ENCODE data around the gene DNASE1L2.

Gene DNASE1L2, protein sequence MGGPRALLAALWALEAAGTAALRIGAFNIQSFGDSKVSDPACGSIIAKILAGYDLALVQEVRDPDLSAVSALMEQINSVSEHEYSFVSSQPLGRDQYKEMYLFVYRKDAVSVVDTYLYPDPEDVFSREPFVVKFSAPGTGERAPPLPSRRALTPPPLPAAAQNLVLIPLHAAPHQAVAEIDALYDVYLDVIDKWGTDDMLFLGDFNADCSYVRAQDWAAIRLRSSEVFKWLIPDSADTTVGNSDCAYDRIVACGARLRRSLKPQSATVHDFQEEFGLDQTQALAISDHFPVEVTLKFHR

DNA sequence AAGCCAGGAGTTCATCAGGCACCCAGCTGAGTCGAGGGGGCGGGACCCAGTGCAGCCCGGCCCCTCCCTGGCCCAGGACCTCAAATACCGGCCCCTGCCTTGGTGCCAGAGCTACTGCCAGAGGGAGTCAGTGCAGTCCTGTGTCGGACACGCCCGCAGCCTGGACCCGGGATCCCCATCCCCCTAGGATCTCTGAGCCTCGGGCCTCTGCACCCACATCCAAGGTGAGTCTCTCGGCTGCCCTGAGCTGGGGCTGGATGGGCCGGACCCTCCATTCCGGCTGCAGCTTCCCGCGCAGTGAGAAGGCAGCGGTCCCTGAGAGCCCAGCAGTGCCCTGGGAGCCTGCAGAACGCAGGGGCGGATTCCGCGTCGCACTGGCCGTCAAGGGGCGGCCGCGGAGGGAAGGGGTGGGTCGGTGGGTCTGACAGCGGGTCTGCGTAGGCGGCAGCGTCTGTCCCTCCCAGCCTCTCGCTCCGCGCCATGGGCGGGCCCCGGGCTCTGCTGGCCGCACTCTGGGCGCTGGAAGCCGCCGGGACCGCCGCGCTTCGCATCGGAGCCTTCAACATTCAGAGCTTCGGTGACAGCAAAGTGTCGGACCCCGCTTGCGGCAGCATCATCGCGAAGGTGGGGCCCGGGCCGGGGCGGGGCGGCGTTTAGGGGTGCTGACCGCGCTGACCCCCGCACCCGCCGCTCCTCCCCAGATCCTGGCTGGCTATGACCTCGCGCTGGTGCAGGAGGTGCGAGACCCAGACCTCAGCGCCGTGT is at the start of gene DNASE1L2:
DNASE1L2 (plus strand) TSS at position 108 of the 765 bp plus-strand sequence; CDS start at position 481, 373 bp downstream.
- peak; percentile 20 for DNase-seq (ENCODE audit: low read depth)

DNA sequence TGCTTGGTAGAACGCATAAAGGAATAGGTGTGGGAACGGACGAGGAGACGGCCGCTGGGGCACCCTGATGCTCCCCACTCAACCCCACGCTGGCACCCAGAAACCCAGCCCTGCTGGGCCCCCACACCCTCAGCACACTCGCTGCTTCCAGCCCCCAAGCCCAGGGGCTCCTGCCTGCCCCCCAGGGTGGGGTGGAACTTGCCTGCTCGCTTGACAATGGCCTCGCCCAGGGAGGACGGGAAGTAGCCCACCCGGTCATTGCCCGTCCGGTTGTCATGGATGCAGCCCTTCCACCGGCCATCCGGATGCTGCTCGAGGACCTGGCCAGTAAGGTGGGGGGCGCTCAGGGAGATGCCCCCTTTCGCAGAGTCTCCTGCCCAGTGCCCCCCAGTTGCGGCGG is 49.7 kb upstream of the DNASE1L2 start:
- DNase-seq (ENCODE audit: low read depth), result no peak

DNA sequence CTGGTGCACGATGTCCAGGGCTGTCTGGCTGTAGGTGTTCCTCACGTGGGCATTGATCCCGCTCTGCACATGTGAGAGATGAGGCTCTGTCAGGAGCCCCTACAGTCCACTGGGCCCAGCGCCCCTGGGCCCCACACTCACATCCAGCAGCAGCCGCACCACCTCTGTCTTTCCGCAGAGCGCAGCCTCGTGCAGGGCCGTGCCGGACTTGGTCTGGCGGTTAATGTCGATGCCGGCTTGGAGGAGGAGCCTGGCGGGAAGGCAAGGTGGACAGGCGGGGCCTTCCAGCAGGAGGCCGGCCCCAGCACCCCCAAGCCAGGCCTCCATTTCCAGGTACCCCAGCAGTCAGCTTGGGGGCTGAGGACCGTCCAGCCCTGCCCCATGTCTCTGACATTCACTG is 49.0 kb upstream of the DNASE1L2 start:
- no peak for DNase-seq (ENCODE audit: low read depth)

DNA sequence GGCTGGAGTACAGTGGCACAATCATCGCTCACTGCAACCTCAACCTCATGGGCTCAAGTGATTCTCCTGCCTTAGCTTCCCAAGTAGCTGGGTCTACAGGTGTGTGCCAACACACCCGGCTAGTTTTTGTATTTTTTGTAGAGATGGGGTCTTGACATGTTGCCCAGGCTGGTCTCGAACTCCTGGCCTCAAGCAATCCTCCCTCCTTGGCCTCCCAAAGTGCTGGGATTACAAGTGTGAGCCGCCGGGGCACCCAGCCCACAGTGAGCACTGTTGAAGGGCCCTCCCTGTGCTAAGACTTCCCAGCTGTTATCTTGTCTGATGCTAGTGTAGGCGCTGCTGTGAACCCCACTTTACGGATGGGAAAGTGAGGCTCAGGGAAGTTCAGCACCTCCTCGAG is 47.8 kb upstream of the DNASE1L2 start:
- DNase-seq (ENCODE audit: low read depth), result no peak

DNA sequence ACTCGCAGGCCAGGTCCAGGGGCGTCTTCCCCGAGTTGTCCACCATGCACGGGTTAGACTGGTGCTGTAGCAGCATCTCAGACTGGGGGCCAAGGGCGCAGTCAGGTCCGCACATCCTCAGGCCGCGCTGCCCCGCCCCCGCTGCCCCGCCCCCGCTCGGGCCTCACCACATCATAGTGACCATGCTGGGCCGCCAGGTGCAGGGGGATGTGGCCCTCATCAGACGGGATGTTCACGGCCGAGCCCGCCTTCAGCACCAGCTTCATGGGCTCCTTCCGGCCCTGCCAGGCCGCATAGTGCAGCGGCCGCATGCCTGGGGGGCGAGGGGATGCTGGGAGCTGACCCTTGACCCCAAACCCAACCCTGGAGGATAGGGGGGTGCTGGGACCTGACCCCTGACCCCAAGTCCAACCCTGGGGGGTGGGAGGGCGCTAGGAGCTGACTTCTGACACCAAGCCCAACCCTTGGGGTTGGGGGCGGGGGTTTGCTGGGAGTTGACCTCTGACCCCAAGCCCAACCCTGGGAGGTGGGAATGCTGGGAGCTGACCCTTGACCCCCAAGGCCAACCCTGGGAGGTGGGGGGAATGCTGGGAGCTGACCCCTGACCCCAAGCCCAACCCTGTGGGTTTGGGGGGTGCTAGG is 46.9 kb upstream of the DNASE1L2 start:
- no peak for DNase-seq (ENCODE audit: low read depth)

DNA sequence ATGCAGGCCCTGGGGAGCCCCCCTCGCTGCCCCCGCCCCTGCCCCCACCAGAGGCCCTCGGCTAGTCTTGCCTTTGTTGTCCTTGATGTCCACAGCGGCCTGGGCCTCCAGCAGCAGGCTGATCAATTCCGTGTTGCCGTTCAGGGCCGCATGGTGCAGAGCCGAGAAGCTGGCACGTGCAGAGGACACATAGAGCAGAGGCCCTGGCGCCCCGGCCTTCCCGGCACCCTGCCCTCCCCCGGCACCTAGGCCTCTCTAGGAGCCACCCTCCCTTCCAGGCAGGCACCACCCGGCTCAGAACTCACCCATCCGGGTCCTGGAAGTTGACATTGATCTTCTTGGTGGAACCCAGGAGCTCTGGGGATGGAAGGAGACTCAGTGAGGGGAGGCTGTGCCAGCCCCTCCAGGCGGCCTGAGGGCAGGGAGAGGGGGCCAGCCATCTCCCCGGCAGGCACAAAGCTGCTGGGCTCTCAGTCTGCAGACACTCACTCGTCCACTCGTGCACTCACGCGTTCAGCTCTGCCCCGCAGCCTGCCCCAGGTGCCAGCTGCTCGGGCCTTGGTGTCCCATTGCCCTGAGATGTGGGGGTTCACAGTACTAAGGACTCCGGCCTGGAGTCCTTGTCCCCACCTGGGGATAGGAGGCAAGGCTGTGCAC is 46.1 kb upstream of the DNASE1L2 start:
- no peak for DNase-seq (ENCODE audit: low read depth)

DNA sequence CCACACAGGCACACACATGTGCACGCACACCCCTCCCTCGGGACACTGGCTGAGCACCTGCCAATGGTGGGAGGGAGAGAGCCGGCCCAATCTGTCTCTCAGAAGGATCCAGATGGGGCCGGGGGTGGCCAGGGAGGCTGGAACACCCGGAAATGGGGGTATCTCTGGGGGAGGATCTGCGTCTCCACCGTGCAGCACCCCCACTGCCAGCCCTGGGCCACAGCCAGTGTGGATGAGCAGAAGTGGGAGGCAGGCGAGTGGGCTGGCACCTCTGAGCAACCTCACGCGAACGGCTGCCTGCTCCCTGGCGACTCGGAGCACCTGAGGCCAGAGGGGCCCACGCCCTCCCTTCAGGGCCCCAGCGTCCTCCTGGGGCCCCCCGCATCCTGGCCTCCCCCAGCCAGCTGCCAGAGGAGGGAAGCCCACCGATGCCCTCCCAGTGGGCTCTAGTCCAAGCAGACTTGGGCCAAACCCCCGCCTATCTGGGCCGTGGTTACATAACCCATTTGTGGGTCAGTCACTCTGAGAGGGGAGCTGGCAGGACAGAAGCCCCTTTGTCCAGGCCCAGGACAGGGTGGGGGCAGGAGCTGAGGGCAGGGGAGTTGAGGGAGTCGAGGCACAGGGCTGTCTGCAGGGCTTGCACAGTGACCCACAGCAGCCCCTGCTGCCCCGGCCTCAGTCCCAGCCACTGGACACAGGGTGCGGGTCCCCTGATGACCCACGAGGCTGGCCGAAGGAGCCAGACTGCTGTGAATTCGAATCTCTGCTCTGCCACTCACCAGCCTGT is 45.4 kb upstream of the DNASE1L2 start:
- no peak for DNase-seq (ENCODE audit: low read depth)

DNA sequence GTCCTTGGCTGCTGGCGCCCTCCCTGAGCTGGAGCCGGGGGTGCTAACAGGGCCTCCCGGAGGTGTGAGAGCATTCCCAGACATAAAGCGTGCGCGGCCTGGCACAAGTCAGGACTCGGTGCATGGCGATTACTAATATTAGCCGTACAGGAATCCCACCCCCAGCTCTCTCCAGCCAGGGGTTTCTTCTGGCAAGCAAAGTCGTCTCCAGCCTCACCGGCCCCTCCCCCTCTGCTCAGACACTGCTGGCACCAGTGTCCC is 44.9 kb upstream of the DNASE1L2 start:
- DNase-seq (ENCODE audit: low read depth), result no peak

DNA sequence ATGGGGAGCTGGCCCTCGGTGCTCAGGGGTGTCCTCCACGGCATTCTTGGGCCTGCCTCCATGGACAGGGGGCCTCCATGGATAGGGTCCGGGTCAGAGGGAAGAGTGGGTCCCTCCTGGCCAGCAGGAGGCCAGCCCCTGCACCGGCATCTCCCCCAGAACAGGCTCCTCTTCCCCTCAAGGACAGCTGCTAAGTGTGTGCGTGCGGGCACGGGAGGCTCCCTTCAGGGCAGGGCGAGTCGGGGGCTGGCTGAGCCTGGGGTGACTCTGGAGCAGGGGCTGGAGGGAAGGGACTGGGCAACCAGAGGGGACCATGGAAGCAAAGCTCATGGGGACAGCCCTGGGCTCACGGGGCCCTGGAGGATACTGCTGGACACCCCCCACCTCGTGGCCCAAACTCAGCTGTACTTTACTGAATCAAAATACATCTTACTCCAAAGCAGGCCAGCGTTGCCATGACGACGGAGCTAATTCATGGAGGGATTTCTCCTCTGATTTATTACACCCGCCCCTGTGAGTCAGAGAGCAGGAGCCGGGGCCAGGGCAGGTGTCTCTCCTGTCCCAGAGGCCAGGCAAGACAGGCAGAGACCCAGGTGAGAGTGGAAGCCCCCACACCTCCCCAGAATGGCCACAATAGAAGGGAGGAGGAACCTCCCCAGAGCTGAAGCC is 41.9 kb upstream of the DNASE1L2 start:
- DNase-seq (ENCODE audit: low read depth), result peak; percentile 23

DNA sequence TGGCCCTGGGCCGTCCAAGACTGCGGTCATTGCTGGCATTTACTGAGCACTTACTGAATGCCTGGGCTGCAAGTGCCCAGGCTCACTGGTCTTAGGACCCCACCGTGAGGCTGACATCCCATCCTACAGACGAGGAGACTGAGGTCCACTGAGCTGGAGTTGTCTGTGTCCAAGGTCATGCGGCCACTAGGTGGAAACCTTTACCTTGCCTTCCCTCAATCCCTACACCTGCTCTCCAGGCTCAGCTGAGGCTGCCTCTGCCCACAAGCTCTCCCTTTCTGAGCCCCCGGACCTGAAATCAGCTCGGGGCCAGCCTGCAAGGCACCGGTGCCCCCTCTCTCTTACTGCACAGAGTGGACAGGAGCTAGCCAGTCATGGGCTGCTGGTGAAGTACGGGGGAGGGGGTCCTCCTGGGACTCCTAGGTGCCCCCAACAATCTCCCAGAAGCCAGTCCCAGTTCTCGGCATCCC is 41.4 kb upstream of the DNASE1L2 start:
- peak; percentile 34 for DNase-seq (ENCODE audit: low read depth)

DNA sequence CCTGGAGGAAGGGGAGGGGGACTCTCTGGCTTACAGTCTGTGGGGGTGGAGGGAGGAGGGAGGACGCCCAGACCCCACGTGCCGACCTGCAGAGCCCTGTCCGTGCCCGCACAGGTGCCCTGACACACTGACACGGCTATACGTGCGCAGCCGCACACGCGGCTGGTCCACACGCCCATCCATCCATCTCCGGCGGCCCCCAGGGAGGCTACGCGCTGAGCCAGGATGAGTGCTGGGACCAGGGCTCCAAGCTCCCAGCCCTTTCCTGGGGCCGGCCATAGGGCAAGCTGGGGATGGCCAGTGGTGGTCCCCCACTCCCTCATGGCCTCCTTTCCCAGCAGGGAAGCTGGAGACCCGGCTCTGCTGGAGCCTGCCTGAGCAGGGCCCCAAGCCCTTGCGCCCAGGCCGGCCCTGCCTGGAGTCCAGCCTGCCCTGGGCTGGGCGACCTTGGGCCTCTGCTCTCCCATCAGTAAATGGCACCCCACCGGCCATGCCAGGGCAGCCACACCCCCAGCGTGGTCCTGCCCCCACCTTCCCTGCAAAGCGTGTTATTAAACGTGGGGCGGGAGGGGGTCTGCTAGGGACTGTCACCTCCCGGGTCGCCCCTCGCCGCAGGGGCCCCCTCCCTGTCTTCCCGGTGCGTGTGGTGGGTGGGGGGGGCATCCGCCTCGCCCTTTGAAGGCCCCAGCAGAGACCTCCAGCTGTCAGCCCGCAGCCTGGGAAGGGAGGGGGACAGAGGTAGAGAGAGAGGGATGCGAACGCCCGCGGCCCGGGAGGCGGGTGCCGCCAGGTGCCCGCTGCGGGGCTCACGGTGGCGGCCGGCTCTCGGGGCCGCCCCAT is 40.7 kb upstream of the DNASE1L2 start:
- DNase-seq (ENCODE audit: low read depth), result no peak

DNA sequence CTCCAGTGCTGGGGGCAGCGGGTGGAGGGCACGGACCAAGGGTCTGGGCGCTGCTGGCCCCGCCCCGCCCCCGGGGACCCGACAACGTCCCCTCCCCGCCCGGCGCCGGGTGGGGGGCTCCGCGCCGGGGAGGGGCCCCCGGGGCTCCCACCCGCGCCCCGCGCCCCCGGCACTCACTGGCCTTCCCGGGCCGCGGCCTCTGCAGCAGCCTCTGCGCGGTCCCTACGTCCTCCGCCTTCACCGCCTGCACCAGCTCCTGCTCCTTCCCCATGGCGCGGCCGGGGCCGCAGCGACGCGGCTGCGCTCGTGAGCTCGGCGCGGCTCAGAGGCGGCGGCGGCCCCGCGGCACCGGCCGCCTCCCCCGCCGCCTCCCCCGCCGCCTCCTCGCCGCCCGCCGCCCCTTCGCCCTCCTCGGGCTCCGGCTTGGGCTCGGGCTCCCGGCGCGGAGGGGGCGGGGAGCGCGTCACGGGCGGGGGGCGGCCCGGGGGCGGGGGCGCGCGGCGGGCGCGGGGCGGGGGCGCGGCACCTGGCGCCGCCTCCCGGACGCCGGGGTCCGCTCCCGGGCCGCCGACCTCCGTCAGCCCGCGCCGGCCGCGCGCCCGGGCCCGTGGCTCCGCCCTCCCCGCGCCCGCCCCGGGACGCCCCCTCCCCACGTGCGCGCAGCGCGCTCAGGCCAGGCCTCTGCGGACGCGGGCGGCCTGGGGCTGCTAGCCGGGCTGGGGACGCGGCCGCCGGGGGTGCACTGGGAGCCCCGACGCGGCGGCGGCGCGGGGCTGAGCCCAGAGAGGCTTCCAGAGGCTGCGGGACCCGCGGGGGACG is 39.9 kb upstream of the DNASE1L2 start, which contains the start of gene CASKIN1:
CASKIN1 (minus strand) TSS at position 444 of the 819 bp plus-strand sequence; CDS start at position 271, 173 bp downstream.
- DNase-seq (ENCODE audit: low read depth), result peak; percentile 14

DNA sequence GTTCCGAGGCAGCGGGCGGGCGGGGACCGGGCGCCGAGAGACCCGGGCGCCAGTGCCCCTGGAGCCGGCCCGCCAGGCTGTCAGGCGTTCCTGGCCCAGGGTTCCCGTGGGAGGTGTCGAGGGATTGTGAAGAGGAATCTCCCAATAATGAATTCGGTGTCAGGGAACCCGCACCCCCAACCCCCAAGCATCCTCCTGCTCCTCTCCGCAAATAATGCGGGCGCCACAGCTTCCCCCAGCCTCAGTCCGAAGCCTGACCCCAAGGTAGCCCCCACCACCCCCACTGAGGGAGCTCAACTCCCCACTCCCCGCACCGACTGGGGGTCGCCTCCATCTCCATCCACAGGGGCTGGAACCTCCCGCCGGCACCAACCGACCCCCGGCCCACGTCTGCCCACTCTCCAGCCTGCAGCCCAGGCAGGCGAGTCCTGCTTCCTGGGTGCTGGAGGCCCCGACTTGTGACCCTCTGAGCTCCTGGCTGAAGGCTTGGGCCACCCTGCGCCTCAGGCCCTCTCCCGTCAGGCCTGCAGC is 39.2 kb upstream of the DNASE1L2 start:
- no peak for DNase-seq (ENCODE audit: low read depth)

DNA sequence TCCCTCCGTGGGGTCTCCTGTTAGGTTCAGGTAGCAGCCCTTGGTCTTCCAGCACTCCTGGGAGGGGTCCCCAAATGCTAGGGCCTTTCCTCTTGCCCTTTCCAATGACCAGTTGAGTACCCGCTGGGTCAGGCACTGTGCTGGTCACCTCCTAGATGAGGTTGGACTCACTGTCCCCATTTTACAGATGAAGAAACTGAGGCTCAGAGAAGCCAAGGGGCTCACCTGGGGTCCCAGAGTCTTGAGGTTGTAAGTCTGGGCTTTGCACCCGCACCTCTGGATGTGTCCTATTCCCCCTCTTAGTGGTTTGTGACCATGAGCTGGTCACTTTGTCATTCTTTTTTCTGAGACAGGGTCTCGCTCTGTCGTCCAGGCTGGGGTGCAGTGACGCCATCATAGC is 38.5 kb upstream of the DNASE1L2 start:
- no peak for DNase-seq (ENCODE audit: low read depth)

DNA sequence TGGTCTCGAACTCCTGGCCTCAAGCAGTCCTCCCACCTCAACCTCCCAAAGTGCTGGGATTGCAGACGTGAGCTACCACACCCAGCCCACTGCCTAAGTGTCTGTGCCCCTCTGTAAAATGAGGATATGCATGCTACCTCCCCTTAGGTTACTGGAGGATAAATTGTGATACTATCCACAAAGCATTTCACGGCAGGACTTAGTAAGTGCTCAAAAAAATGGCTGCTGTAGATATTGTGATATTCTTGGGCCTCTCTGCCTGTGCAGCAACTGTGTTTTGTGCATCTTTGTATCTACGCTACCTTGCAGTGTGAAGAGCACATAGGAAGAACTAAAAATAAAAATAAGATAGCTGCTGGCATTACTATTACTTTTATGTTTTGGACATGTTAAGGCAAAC is 38.0 kb upstream of the DNASE1L2 start:
- no peak for DNase-seq (ENCODE audit: low read depth)

DNA sequence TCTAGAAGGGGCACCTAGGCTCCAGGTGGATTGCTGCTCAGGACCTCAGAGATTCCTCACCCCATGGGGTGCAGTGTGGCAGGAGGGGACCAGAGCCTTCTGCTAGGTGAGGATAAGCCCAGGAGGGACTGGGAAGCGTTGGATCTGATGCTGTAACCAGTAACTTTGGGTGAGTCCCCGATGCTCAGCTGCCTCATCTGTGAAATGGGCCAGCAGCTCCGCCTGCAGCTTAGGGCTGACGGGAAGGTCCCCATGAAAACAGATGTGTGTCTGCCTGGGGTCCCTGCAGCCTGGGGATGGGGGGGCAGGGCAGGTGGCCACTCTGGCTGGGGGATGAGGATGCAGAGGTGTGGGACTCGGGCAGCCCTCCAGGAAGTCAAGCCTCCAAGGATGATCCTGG is 37.1 kb upstream of the DNASE1L2 start:
- DNase-seq (ENCODE audit: low read depth), result no peak

DNA sequence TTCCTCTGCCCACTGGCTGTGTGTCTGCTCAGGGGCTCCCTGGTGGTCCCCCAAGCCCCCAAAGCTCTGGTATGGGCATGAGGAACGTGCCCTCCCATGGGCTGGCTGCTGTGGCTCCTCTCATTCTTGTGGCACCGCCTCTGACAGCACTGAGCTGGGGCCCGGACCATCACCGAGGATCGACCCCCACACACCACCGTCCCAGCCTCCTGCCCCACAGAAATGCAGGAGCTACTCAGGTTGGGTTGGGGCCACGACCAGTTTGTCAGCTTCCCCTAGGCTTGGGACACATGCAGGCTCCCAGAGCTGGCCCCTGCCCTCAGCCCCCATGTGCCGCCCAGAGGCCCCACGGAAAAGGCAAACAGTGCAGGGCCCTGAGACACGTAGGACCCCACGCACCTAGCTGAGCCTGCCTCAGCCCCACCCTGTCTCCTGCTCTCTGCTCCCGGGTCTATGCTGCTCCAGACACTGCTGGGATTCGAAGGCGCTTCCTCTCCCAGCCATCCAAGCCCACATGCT is 36.6 kb upstream of the DNASE1L2 start:
- no peak for DNase-seq (ENCODE audit: low read depth)

DNA sequence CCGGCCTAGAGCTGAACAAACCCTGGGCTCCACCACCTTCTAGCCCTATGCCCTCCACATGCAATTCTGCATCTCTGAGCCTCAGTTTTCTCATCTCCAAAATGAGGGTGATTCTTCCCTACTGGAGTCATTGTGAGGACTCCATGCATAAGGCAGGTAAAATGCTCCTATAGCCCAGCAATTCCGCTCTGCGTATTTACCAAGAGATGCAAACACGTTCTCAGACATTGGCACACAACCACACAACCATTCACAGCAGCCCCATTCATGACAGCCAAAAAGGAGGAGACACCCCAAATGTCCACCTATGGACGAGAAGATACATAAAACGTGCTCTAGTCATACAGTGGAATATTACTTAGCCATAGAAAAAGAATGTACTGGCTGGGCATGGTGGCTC is 35.9 kb upstream of the DNASE1L2 start:
- DNase-seq (ENCODE audit: low read depth), result no peak
